ENCODE data around the gene CPNE4. TPM values are rescaled to one million over a fixed set of nuclear protein-coding genes. Genes with fewer than 3 reads are reported as not detected.

The CPNE4 gene
- total RNA-seq, 1 donor from 2014 or later: 0.26 TPM

DNA sequence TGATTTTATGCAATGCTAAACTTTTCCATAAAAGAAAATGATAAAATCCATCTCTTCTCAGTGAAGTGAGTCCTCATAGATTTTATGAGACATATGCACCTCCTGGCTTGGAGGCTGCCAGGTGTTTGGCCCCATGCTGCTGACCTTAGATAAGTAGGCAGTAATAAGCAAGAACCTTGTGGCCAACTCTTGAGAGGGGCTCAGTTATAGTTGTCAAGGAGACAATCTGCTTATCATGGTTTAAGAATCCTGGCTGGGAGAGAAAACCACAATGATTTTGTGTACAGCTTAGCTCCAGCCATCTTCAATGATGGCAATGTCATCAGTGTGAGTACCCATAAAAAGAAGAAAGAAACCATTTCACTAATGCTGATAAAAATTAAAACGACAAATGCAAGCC, 252.1 kb downstream of the CPNE4 start:
- ATAC-seq: no peak
- DNase-seq: no peak

DNA sequence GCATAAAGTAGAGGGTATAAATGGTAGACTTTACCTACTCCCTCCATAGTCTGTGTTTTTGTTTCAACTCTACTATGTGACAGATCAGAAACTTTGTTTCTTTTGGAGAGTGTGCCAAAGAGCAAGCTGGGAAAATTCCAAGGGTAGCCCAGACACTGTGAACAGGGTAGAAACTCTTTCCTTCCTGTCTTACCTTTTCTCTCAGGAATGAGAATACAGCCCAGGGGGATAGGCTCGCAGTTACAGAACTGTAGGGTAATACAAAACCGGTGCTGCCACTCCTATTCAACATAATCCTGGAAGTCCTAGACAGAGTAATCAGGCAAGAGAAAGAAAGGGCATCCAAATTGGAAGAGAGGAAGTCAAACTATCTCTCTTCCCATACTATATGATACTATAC, 256.3 kb downstream of the CPNE4 start:
- Histone ChIP-seq H3K36me3 (no peaks in the 10 kb centered on the region), H3K4me3 (no peak overlapping the region), H3K27ac (no peak overlapping the region), H3K27me3 (no peaks in the 10 kb centered on the region), H3K4me1 (no peaks in the 10 kb centered on the region), H3K9me3 (no peaks in the 10 kb centered on the region)
- TF ChIP-seq, protein P1, sequence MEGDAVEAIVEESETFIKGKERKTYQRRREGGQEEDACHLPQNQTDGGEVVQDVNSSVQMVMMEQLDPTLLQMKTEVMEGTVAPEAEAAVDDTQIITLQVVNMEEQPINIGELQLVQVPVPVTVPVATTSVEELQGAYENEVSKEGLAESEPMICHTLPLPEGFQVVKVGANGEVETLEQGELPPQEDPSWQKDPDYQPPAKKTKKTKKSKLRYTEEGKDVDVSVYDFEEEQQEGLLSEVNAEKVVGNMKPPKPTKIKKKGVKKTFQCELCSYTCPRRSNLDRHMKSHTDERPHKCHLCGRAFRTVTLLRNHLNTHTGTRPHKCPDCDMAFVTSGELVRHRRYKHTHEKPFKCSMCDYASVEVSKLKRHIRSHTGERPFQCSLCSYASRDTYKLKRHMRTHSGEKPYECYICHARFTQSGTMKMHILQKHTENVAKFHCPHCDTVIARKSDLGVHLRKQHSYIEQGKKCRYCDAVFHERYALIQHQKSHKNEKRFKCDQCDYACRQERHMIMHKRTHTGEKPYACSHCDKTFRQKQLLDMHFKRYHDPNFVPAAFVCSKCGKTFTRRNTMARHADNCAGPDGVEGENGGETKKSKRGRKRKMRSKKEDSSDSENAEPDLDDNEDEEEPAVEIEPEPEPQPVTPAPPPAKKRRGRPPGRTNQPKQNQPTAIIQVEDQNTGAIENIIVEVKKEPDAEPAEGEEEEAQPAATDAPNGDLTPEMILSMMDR (IDR thresholded peaks at IDR 0.05): no peak
- intact Hi-C loops (cut with DNase I): no loop called here
- DNase-seq (no peak), ATAC-seq (no peak)

More for the DNA sequence above, 252.1 kb downstream of the CPNE4 start:
- Histone ChIP-seq H3K4me3 (no peak overlapping the region), H3K4me1 (no peaks in the 10 kb centered on the region), H3K27ac (no peak overlapping the region), H3K9me3 (no peaks in the 10 kb centered on the region), H3K27me3 (no peaks in the 10 kb centered on the region), H3K36me3 (no peaks in the 10 kb centered on the region)
- intact Hi-C loops (cut with DNase I): no loop called here
- TF ChIP-seq, protein P1 (IDR thresholded peaks at IDR 0.05): no peak

DNA sequence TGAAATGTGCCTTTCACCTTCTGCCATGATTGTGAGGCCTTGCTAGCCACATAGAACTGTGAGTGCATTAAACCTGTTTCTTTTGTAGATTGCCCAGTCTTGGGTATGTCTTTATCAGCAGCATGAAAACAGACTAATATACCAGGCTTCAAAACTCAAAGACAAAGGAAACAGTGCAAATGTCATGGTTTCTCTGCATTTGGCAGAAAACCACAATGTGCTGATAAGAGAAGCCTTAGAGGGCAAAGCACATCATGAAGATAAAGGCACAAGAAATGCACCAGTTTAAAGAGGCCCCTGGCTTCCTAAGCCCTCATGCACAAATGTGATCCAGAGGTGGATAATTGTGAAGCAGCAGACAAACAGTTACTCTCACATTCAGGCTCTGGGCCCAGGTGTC, 259.2 kb downstream of the CPNE4 start:
- no peaks in the 10 kb centered on the region for H3K27me3 ChIP-seq
- intact Hi-C loops (cut with DNase I): no loop called here
- no peak for ATAC-seq

DNA sequence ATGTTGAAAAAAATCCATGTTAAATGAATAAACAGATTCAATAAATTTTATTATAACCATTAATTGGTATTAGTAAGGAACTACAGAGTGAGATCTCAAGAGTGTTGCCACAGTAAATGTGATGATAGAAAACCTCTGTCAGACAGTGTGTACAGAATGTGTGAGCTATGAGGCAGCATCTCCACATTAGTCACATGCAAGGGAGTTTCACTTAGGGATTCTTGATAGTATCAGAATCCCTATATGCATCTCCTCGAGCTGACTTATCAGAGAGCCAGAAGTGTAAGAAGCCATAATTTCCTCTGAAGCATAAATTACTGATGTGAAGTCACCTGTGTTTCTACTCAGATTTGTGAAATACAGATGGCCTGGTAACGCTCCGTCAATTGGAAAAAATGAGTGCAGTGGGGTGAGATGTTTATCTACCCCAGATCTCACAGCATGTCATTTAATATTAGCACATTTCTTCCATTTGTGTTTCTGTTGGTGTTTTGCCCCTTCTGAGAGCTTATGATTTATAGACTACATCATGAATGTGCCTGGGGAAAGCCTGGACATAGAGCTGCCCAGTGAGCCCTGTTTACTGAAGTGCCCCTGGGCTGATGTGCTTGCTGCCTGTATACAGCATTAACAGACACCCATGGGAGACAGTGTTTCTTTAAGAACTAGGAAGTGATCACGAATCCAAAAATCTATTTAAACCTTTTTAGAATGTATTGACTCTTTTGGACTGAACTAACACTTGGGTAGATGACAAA, 262.4 kb downstream of the CPNE4 start:
- no peaks in the 10 kb centered on the region for H3K27me3 ChIP-seq
- H3K4me3 ChIP-seq: no peak overlapping the region
- H3K27ac ChIP-seq: no peak overlapping the region
- H3K9me3 ChIP-seq: no peaks in the 10 kb centered on the region
- no peak for DNase-seq
- no peak for ATAC-seq
- H3K36me3 ChIP-seq: no peaks in the 10 kb centered on the region
- intact Hi-C loops (cut with DNase I): no loop called here
- TF ChIP-seq, protein P1 (IDR thresholded peaks at IDR 0.05): no peak
- no peaks in the 10 kb centered on the region for H3K4me1 ChIP-seq

More for the DNA sequence above, 259.2 kb downstream of the CPNE4 start:
- Histone ChIP-seq H3K4me1 (no peaks in the 10 kb centered on the region), H3K27ac (no peak overlapping the region), H3K9me3 (no peaks in the 10 kb centered on the region), H3K36me3 (no peaks in the 10 kb centered on the region), H3K4me3 (no peak overlapping the region)
- DNase-seq: no peak
- TF ChIP-seq, protein P1 (IDR thresholded peaks at IDR 0.05): no peak

DNA sequence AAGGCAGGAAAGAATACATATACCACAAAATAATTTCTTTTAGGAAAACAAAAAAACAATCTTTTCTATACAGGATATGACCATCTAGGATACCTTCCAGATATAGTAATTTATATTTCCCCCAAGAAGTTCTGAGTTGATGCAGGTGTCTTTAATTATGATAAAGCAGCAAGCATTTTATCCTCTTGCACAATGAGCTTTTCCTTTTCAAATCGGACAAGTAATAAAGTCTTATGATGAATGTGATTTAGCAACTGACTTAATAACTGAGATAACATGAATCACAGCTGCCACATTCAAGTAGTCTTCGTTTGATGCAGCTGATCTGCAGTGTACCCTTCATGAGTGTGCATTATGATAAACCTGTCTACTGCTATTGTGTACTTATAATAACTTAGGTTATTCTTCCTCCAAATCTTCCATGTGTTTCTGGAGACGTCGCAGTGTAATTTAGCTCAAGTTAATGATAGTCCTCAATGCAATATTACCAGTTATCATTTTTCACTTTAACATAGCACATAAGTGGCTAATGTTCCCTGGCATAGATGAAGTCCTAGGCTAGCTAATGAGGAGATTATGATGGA, 271.7 kb downstream of the CPNE4 start:
- TF ChIP-seq, protein P1 (IDR thresholded peaks at IDR 0.05): no peak
- H3K27ac ChIP-seq: no peak overlapping the region
- no peaks in the 10 kb centered on the region for H3K27me3 ChIP-seq
- H3K9me3 ChIP-seq: no peaks in the 10 kb centered on the region
- H3K4me1 ChIP-seq: no peaks in the 10 kb centered on the region
- no peaks in the 10 kb centered on the region for H3K36me3 ChIP-seq
- intact Hi-C loops (cut with DNase I): no loop called here
- ATAC-seq (no peak), DNase-seq (no peak)
- no peak overlapping the region for H3K4me3 ChIP-seq
